Measurements from ENCODE around the gene USP38.
"Not testable (repeated sequence)": the region's sequence is repeated elsewhere in the genome, so short reads cannot be mapped to it uniquely, and the experiment has no call there.

The USP38 gene

GRCh38 chr4:143184503-143185252, at the start of gene USP38:
USP38 (plus strand) TSS chr4:143184917; CDS start chr4:143185451, 534 bp downstream.
- DNase-seq, result peak; percentile 86 to 94

GRCh38 chr4:143135358-143135757, 49.4 kb upstream of the USP38 start:
- no peak for DNase-seq

- no peak for DNase-seq
Measured at GRCh38 chr4:143140696-143141095, 44.0 kb upstream of the USP38 start.

- DNase-seq, result no peak
Measured at GRCh38 chr4:143148521-143148920, 36.2 kb upstream of the USP38 start.

GRCh38 chr4:143156853-143157252, 27.9 kb upstream of the USP38 start:
- DNase-seq, result no peak

GRCh38 chr4:143163614-143164013, 21.1 kb upstream of the USP38 start:
- no peak for DNase-seq

GRCh38 chr4:143166722-143167121, 18.0 kb upstream of the USP38 start:
- not testable (repeated sequence) for DNase-seq

GRCh38 chr4:143178923-143179322, 5.8 kb upstream of the USP38 start:
- no peak for DNase-seq

- DNase-seq, result no peak
Measured at GRCh38 chr4:143183513-143184216, 1.1 kb upstream of the USP38 start.

- DNase-seq, result peak in 1 of 2 experiments; percentile 63
Measured at GRCh38 chr4:143184217-143184502, 557 bp upstream of the USP38 start.

- DNase-seq, result peak in 1 of 2 experiments; percentile 37
Measured at GRCh38 chr4:143185253-143186107, 763 bp downstream of the USP38 start.

GRCh38 chr4:143186212-143186611, 1.5 kb downstream of the USP38 start:
- no peak for DNase-seq

GRCh38 chr4:143186649-143187048, 1.9 kb downstream of the USP38 start:
- no peak for DNase-seq

- DNase-seq, result no peak
Measured at GRCh38 chr4:143188136-143189088, 3.7 kb downstream of the USP38 start.

- no peak for DNase-seq
Measured at GRCh38 chr4:143189528-143189927, 4.8 kb downstream of the USP38 start.

GRCh38 chr4:143195581-143195980, 10.9 kb downstream of the USP38 start:
- DNase-seq, result no peak

GRCh38 chr4:143196323-143196722, 11.6 kb downstream of the USP38 start:
- no peak for DNase-seq

GRCh38 chr4:143199503-143199902, 14.8 kb downstream of the USP38 start:
- no peak for DNase-seq

- no peak for DNase-seq
Measured at GRCh38 chr4:143202824-143203223, 18.1 kb downstream of the USP38 start.

- DNase-seq, result no peak
Measured at GRCh38 chr4:143203577-143203976, 18.9 kb downstream of the USP38 start.

GRCh38 chr4:143207555-143207954, 22.8 kb downstream of the USP38 start:
- peak in 1 of 2 experiments; percentile 2 for DNase-seq

GRCh38 chr4:143212566-143212965, 27.8 kb downstream of the USP38 start:
- no peak for DNase-seq

Data from NCI-H524 (cell line).